C4-2B (cell line): ENCODE results near the gene TVP23C.

ENCODE experiments used
- CTCF ChIP-seq: fragments of 450-650 bp; conservative IDR thresholded peaks from 2 replicates; pipeline ENCODE4 v1.5.1; 2017; ENCODE audit warnings: mild to moderate bottlenecking
- ZFX ChIP-seq: fragments of 450-650 bp; IDR thresholded peaks from 2 replicates; pipeline ENCODE4 v1.6.1; 2017

- no peak for TF ChIP-seq CTCF
- TF ChIP-seq ZFX: no peak
Observed at GRCh38 chr17:15508466-15508865, 54.8 kb downstream of the TVP23C start.
